Measurements from ENCODE around the gene ITIH1.

- no peak for TF ChIP-seq CTCF (conservative IDR thresholded peaks at IDR 0.05)
- TF ChIP-seq EZH2 (IDR thresholded peaks at IDR 0.05; ENCODE audit: low read depth) = no peak
Observed at GRCh38 chr3:52841211-52841980, 64.0 kb downstream of the ITIH1 start.
